HepG2 (cell line): ENCODE data around the gene RPS8. TPM values are rescaled to one million over a fixed set of nuclear protein-coding genes. Genes with fewer than 3 reads are reported as not detected.

ENCODE experiments used
- AGO1 ChIP-seq: fragments of 200-400 bp; formaldehyde crosslinking; IDR thresholded peaks from 2 replicates; pipeline ENCODE4 v1.6.1; 2017; ENCODE audit warnings: mild to moderate bottlenecking, low read depth, low read length, moderate library complexity; ENCODE audit not compliant: poor library complexity, severe bottlenecking
- ASH2L ChIP-seq: fragments of 300-600, 200-600 bp; sonication (generic); IDR thresholded peaks from 2 replicates; pipeline ENCODE4 v1.7.0; 2017; ENCODE audit warnings: low read depth, mild to moderate bottlenecking, moderate library complexity, mixed read lengths, low read length; ENCODE audit not compliant: insufficient read length
- ATF5 ChIP-seq: sonication (generic); formaldehyde crosslinking; IDR thresholded peaks from 2 replicates; pipeline ENCODE4 v1.4.0; 2020; ENCODE audit warnings: mild to moderate bottlenecking, low read depth, missing genetic modification reagents
- EP300 ChIP-seq, 3 experiments: sonication (generic) in 1 of 3; formaldehyde crosslinking in 1 of 3; IDR thresholded peaks; 2 replicates each; pipeline versions ENCODE4 v1.5.1 to v1.6.1; 2011 to 2020; ENCODE audit warnings: low read depth in 2 of 3, low read length in 2 of 3, borderline replicate concordance in 1 of 3, improper control_type of control experiment in 1 of 3, mild to moderate bottlenecking in 1 of 3, missing genetic modification reagents in 1 of 3, moderate library complexity in 1 of 3
- GMEB1 ChIP-seq: sonication (generic); formaldehyde crosslinking; IDR thresholded peaks from 2 replicates; pipeline ENCODE4 v1.5.1; 2020; ENCODE audit warnings: missing genetic modification reagents, mild to moderate bottlenecking, borderline replicate concordance
- HNF4G ChIP-seq, 2 experiments: sonication (generic) in 1 of 2; formaldehyde crosslinking in 1 of 2; IDR thresholded peaks; 2 replicates each; pipeline versions ENCODE4 v1.4.0 to v1.6.1; 2011 to 2020; ENCODE audit warnings: borderline replicate concordance in 2 of 2, low read depth in 2 of 2, mild to moderate bottlenecking in 2 of 2, low read length in 1 of 2, missing genetic modification reagents in 1 of 2, moderate library complexity in 1 of 2
- HOXA7 ChIP-seq: sonication (generic); formaldehyde crosslinking; IDR thresholded peaks from 2 replicates; pipeline ENCODE4 v1.8.1; 2022; ENCODE audit warnings: mild to moderate bottlenecking, missing genetic modification reagents, moderate library complexity
- IRF2 ChIP-seq: IDR thresholded peaks from 2 replicates; pipeline ENCODE4 v1.6.1; 2018; ENCODE audit warnings: missing genetic modification reagents, missing compliant biosample characterization
- JARID2 ChIP-seq: sonication (generic); formaldehyde crosslinking; IDR thresholded peaks from 2 replicates; pipeline ENCODE4 v1.8.1; 2023; ENCODE audit warnings: missing genetic modification reagents, inconsistent platforms; ENCODE audit not compliant: insufficient replicate concordance
- NRL ChIP-seq: sonication (generic); formaldehyde crosslinking; IDR thresholded peaks from 2 replicates; pipeline ENCODE4 v1.5.0; 2020; ENCODE audit warnings: missing genetic modification reagents, mild to moderate bottlenecking, moderate library complexity, borderline replicate concordance
- PHF8 ChIP-seq: sonication (generic); formaldehyde crosslinking; IDR thresholded peaks from 2 replicates; pipeline ENCODE4 v1.5.0; 2020; ENCODE audit warnings: missing genetic modification reagents
- SMARCE1 ChIP-seq: fragments of 450-650 bp; IDR thresholded peaks from 2 replicates; pipeline ENCODE4 v1.6.1; 2017; ENCODE audit warnings: borderline replicate concordance
- SMYD3 ChIP-seq: sonication (generic); formaldehyde crosslinking; IDR thresholded peaks from 2 replicates; pipeline ENCODE4 v1.8.1; 2023; ENCODE audit warnings: mild to moderate bottlenecking, missing genetic modification reagents
- TGIF2 ChIP-seq: IDR thresholded peaks from 2 replicates; pipeline ENCODE4 v1.6.1; 2016; ENCODE audit warnings: control low read depth, missing compliant biosample characterization
- THAP11 ChIP-seq: IDR thresholded peaks from 2 replicates; pipeline ENCODE4 v1.6.1; 2016; ENCODE audit warnings: missing biosample characterization, missing genetic modification reagents
- ZBTB10 ChIP-seq: sonication (generic); formaldehyde crosslinking; IDR thresholded peaks from 2 replicates; pipeline ENCODE4 v1.4.0; 2020; ENCODE audit warnings: missing genetic modification reagents, borderline replicate concordance
- ZFP36 ChIP-seq: fragments of 150-350 bp; IDR thresholded peaks from 2 replicates; pipeline ENCODE4 v1.6.1; 2018; ENCODE audit warnings: borderline replicate concordance, low read length, low read depth; ENCODE audit not compliant: partially characterized antibody
- ZNF180 ChIP-seq: sonication (generic); formaldehyde crosslinking; IDR thresholded peaks from 2 replicates; pipeline ENCODE4 v1.4.0; 2020; ENCODE audit warnings: low read depth, missing genetic modification reagents, borderline replicate concordance
- ZNF598 ChIP-seq: sonication (generic); formaldehyde crosslinking; IDR thresholded peaks from 2 replicates; pipeline ENCODE4 v1.5.1; 2020; ENCODE audit warnings: mild to moderate bottlenecking, missing genetic modification reagents, borderline replicate concordance
- ZNF629 ChIP-seq: sonication (generic); formaldehyde crosslinking; conservative IDR thresholded peaks from 2 replicates; pipeline ENCODE4 v1.5.0; 2020; ENCODE audit warnings: missing genetic modification reagents
- ZNF652 ChIP-seq: IDR thresholded peaks from 2 replicates; pipeline ENCODE4 v1.6.1; 2016; ENCODE audit warnings: low read depth, borderline replicate concordance
- ZNF850 ChIP-seq: sonication (generic); formaldehyde crosslinking; conservative IDR thresholded peaks from 2 replicates; pipeline ENCODE4 v1.9.0; 2021; ENCODE audit warnings: mild to moderate bottlenecking, missing genetic modification reagents
- polyA plus RNA-seq, 8 experiments: library from polyadenylated mRNA; depleted of rRNA in 3 of 8; stranded (reverse) in 7 of 8; unstranded in 1 of 8; fragments of >200 nt; fragmentation: Illumina TruSeq in 4 of 8; extraction: Trizol in 4 of 8; gene quantifications; 2 replicates each; pipeline versions ENCODE4 v1.2.1 to v1.2.3, GENCODE V29; 2011 to 2016; ENCODE audit warnings: low read depth in 4 of 8, missing spikeins in 1 of 8, mixed read lengths in 1 of 8; ENCODE audit not compliant: insufficient read depth in 1 of 8
- total RNA-seq, 5 experiments: library from RNA; depleted of rRNA; stranded (reverse); fragments of >200 nt; fragmentation: Illumina TruSeq; extraction: Trizol; gene quantifications; 2 replicates each; pipeline ENCODE4 v1.2.3, GENCODE V29; 2016; ENCODE audit warnings: low read depth in 1 of 5

Gene RPS8
- total and polyA plus RNA-seq, 2 of the 13 experiments (the other 11 are each of a cell fraction or from before 2014, with no cell fraction given): 2,628 to 2,822 TPM

- TF ChIP-seq ZNF850 (CRISPR knock-in tag) (peak; percentile 76), IRF2 (peak; percentile 94), ATF5 (CRISPR knock-in tag) (no peak; the same call in 1 of the 2 replicates), TGIF2 (peak; percentile 88; the same call in 1 of the 2 replicates), JARID2 (CRISPR knock-in tag) (no peak), ZNF180 (no peak), ZBTB10 (no peak), NRL (CRISPR knock-in tag) (no peak; the same call in 1 of the 2 replicates), SMYD3 (CRISPR knock-in tag) (peak; percentile 71; the same call in 1 of the 2 replicates), THAP11 (peak; percentile 93), AGO1 (peak; percentile 67), HOXA7 (CRISPR knock-in tag) (no peak), ZFP36 (no peak), ASH2L (peak; percentile 86), GMEB1 (CRISPR knock-in tag) (peak; percentile 93), SMARCE1 (no peak), ZNF629 (CRISPR knock-in tag) (no peak; the same call in 1 of the 2 replicates), HNF4G (IDR thresholded peaks at IDR 0.05; ENCODE audit: borderline replicate concordance, low read depth, low read length) (no peak), HNF4G (CRISPR knock-in tag; IDR thresholded peaks at IDR 0.05; ENCODE audit: borderline replicate concordance, low read depth) (no peak), PHF8 (CRISPR knock-in tag) (peak; percentile 93), EP300 (IDR thresholded peaks at IDR 0.05; ENCODE audit: low read depth in 2 of 2, low read length in 2 of 2) (0 out of 4 replicates have a peak, but pooled peaks of 1 of the 2 experiments have one; percentile 11), EP300 (CRISPR knock-in tag; IDR thresholded peaks at IDR 0.05; ENCODE audit: borderline replicate concordance) (0 out of 2 replicates have a peak, but pooled peaks have one; percentile 31), ZNF652 (CRISPR knock-in tag) (peak; percentile 16; the same call in 1 of the 2 replicates), ZNF598 (CRISPR knock-in tag) (no peak)
Observed at GRCh38 chr1:44775078-44775929, at the start of gene RPS8 (continued).
